Loucy (cell line): Measurements from ENCODE around the gene ITPKA.

Source experiments
- H2AFZ ChIP-seq: fragments of 200-600 bp; sonication (generic); 2 replicates; pipeline ENCODE4 v1.6.0; 2016; ENCODE audit warnings: antibody characterized with exemption, mild to moderate bottlenecking, low read length, moderate library complexity
- H3F3A ChIP-seq: fragments of 200-600 bp; 2 replicates; pipeline ENCODE4 v1.6.0; 2016; ENCODE audit warnings: antibody characterized with exemption, low read depth, mild to moderate bottlenecking
- H3K27me3 ChIP-seq: fragments of 200-600 bp; sonication (generic); 2 replicates; pipeline ENCODE4 v1.6.1; 2014; ENCODE audit warnings: low read length, mild to moderate bottlenecking; ENCODE audit not compliant: insufficient read depth, poor library complexity, severe bottlenecking
- H3K36me3 ChIP-seq: fragments of 200-600 bp; sonication (generic); 2 replicates; pipeline ENCODE4 v1.6.1; 2016; ENCODE audit warnings: low read length; ENCODE audit not compliant: insufficient read depth
- H3K4me1 ChIP-seq: fragments of 200-600 bp; sonication (generic); 2 replicates; pipeline ENCODE4 v1.5.1; 2014; ENCODE audit warnings: low read length, mild to moderate bottlenecking; ENCODE audit not compliant: insufficient read depth, poor library complexity, severe bottlenecking
- H3K4me2 ChIP-seq: fragments of 200-600 bp; sonication (generic); 2 replicates; pipeline ENCODE4 v1.6.0; 2014; ENCODE audit warnings: antibody characterized with exemption, low read length, low read depth, mild to moderate bottlenecking; ENCODE audit not compliant: poor library complexity, severe bottlenecking
- H3K4me3 ChIP-seq: fragments of 200-600 bp; sonication (generic); 2 replicates; pipeline ENCODE4 v1.5.1; 2014; ENCODE audit warnings: low read length, mild to moderate bottlenecking, mixed read lengths; ENCODE audit not compliant: poor library complexity, severe bottlenecking
- H3K79me2 ChIP-seq: fragments of 200-600 bp; sonication (generic); 2 replicates; pipeline ENCODE4 v1.6.1; 2014; ENCODE audit warnings: low read length; ENCODE audit not compliant: insufficient read depth
- H3K9ac ChIP-seq: fragments of 200-600 bp; sonication (generic); 2 replicates; pipeline ENCODE4 v1.6.0; 2014; ENCODE audit warnings: mild to moderate bottlenecking, low read depth, low read length, moderate library complexity; ENCODE audit not compliant: poor library complexity, severe bottlenecking
- H3K9me2 ChIP-seq: fragments of 200-600 bp; sonication (generic); replicated peaks from 2 replicates; pipeline ENCODE4 v1.6.1; 2016; ENCODE audit warnings: low read depth, low read length, mixed read lengths
- H3K9me3 ChIP-seq: fragments of 200-600 bp; sonication (generic); 2 replicates; pipeline ENCODE4 v1.6.1; 2014; ENCODE audit warnings: mild to moderate bottlenecking, antibody characterized with exemption, low read length, low read depth; ENCODE audit not compliant: insufficient read depth
- H4K20me1 ChIP-seq: fragments of 200-600 bp; sonication (generic); 2 replicates; pipeline ENCODE4 v1.6.0; 2014; ENCODE audit warnings: antibody characterized with exemption, low read length, mild to moderate bottlenecking; ENCODE audit not compliant: insufficient read depth, poor library complexity, severe bottlenecking
- EZH2phosphoT487 ChIP-seq: fragments of 200-600 bp; IDR thresholded peaks from 2 replicates; pipeline ENCODE4 v1.6.1; 2018; ENCODE audit warnings: antibody characterized with exemption, mild to moderate bottlenecking, moderate library complexity, borderline replicate concordance
- TF ChIP-seq, protein P1 (sequence below): fragments of 200-600 bp; sonication (generic); conservative IDR thresholded peaks from 2 replicates; pipeline ENCODE4 v1.5.1; 2014; ENCODE audit warnings: mild to moderate bottlenecking, antibody characterized with exemption, low read length

The ITPKA gene

DNA sequence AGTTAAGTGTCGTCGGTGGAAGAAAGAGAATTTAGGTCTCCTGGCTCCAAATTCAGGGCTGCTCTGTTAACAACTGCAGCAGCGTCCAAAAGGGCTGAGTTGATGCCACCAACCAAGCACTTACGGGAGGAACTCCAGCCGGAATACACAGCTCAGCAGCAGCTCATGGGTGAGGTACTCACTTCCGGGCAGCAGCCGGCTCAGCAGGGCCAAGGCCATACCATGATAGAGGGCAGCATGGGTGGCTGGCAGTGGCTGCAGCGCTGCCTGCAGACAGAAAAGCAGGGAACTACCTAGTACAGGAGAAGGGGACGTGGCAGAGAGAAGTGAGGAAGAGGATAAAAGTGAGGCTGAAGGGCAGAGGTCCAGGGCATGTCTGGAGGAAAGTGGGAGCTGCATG is 27.9 kb downstream of the ITPKA start:
- no peak overlapping the region for H3K4me2 ChIP-seq
- H3K36me3 ChIP-seq = peaks cover 1% of the 10 kb centered on the region; the same call in 1 of the 2 replicates
- H4K20me1 ChIP-seq = no peaks in the 10 kb centered on the region
- H3K79me2 ChIP-seq = no peaks in the 10 kb centered on the region
- no peak overlapping the region for H2AFZ ChIP-seq
- no peaks in the 10 kb centered on the region for H3K9me3 ChIP-seq
- H3K9ac ChIP-seq = no peak overlapping the region
- no peak for TF ChIP-seq EZH2phosphoT487
- TF ChIP-seq, protein P1, sequence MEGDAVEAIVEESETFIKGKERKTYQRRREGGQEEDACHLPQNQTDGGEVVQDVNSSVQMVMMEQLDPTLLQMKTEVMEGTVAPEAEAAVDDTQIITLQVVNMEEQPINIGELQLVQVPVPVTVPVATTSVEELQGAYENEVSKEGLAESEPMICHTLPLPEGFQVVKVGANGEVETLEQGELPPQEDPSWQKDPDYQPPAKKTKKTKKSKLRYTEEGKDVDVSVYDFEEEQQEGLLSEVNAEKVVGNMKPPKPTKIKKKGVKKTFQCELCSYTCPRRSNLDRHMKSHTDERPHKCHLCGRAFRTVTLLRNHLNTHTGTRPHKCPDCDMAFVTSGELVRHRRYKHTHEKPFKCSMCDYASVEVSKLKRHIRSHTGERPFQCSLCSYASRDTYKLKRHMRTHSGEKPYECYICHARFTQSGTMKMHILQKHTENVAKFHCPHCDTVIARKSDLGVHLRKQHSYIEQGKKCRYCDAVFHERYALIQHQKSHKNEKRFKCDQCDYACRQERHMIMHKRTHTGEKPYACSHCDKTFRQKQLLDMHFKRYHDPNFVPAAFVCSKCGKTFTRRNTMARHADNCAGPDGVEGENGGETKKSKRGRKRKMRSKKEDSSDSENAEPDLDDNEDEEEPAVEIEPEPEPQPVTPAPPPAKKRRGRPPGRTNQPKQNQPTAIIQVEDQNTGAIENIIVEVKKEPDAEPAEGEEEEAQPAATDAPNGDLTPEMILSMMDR = no peak
- H3K4me1 ChIP-seq = no peaks in the 10 kb centered on the region
- no peak overlapping the region for H3K4me3 ChIP-seq
- no peaks in the 10 kb centered on the region for H3K27me3 ChIP-seq
- H3K9me2 ChIP-seq = no peaks in the 10 kb centered on the region
- no peaks in the 10 kb centered on the region for H3F3A ChIP-seq

DNA sequence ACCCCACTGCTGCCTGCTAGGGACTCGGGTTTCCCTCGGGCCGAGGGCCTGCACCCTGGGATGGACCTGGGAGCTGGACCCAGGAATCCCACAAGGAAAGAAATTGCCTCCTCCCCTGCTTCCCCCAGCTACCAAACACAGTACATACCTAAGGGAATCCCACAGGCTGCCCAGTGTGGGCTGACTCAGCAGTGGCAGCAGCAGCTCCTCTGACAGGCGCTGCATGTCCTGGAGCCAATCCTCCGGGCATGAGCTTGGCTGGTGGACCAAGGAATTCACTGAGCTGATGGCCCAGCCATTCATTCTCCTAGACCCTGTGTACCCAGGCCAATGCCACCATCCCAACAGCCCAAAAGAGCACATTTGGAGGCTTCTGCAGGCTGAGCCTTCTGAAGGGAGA is 29.4 kb downstream of the ITPKA start:
- Histone ChIP-seq H3K4me3 (no peak overlapping the region), H3K9me3 (no peaks in the 10 kb centered on the region), H3K27me3 (no peaks in the 10 kb centered on the region), H2AFZ (no peak overlapping the region), H3K4me2 (no peak overlapping the region), H3K9ac (no peak overlapping the region), H3K9me2 (no peaks in the 10 kb centered on the region), H3F3A (no peaks in the 10 kb centered on the region), H3K36me3 (peaks cover 6% of the 10 kb centered on the region; the same call in 1 of the 2 replicates), H3K4me1 (no peaks in the 10 kb centered on the region), H4K20me1 (no peaks in the 10 kb centered on the region), H3K79me2 (no peaks in the 10 kb centered on the region)
- no peak for TF ChIP-seq EZH2phosphoT487
- TF ChIP-seq, protein P1 = no peak

DNA sequence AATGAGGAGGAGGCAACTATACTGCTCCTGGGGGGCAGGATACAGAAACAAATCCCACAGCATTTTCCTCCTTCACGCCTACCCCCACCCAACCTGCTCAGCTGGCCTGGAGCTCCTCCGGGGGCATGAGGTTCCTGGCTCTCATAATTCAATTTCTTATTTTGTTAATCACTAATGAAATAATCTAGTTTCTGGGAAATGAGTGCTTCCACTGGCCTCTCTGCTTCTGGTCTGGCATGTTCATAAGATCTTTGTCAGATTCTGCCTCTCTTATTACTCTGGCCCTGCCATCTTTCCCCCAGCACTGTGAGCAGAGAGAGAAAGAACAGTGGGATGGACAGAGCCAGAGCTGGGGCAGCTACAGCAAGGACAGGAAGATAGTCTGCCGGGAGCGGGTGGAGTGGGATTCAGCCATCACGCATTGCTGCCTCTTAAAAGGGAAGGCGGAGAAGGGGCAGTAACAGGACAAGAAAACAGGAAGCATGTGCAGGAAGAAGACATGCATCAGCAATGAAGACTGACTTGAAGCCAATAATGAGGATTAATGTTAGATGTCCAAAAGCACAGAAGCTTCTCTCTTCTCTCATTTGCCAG is 36.8 kb downstream of the ITPKA start:
- no peaks in the 10 kb centered on the region for H3K4me1 ChIP-seq
- no peak overlapping the region for H2AFZ ChIP-seq
- no peaks in the 10 kb centered on the region for H3K9me3 ChIP-seq
- H3F3A ChIP-seq = no peaks in the 10 kb centered on the region
- H3K9ac ChIP-seq = no peak overlapping the region
- no peaks in the 10 kb centered on the region for H4K20me1 ChIP-seq
- H3K4me2 ChIP-seq = no peak overlapping the region
- peaks cover 6% of the 10 kb centered on the region; the same call in 1 of the 2 replicates for H3K36me3 ChIP-seq
- H3K4me3 ChIP-seq = no peak overlapping the region
- H3K79me2 ChIP-seq = no peaks in the 10 kb centered on the region
- TF ChIP-seq EZH2phosphoT487 = no peak
- TF ChIP-seq, protein P1 = no peak
- H3K27me3 ChIP-seq = no peaks in the 10 kb centered on the region
- H3K9me2 ChIP-seq = no peaks in the 10 kb centered on the region
